ENCODE data around the gene SLF2.

SLF2 gene

DNA sequence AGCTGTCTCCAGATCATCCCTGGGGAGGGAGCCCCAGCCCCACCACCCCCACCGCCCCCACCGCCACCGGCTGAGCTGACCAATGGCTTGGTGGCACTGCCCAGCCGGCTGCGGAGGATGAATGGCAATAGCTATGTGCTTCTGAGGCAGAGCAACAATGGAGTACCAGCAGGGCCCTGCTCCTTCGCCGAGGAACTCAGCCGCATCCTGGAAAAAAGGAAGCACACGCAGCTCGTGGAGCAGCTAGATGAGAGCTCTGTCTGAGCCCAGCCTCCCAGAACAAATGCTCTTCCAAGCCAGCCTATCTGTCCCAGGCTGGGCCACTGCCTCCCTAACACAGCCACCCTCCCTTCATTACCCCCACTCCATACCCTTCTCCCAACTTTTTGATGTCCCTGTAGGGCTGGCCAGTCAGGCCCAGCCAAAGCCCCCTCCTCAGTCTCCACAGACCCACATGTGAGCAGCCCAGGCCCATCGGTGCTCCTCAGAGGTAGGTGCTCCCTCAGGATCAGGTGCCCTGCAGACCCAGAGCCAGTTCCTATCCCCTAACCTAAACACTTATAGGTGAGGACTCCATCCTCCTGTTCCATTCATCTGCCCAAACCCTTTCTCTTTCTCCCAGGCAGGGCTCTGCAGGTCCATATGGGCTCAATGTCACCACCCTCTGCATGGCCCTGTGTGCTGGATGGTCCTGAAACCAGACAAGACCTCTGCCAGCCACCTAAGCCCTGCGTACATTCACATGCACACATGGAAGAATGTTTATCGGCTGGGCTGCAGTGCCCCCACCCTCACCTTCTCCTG lies 71.3 kb downstream of the SLF2 start:
- DNase-seq: no peak

DNA sequence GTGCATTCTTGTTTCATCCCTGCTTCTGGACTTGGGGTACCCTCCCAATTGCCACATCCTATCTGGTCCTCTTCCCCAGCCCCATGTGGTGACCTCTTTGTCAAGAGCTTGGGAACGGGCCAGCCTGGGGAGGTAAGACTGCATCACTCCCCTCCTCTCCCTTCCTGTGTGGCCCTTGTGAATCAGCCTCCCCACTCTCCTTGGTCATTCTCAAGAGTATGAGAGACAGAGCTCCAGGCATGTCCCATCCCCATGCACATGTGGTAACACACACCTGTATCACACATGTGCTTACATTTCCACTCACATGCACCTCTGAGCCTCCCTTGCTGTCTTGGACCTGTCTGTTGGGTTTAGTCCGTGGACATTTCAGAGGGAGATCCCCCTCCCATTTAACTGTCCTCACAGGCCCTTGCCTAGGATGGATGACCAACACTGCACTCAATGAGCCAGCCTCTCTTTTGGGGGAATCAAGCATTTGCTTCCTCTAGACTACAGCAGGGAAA lies 72.0 kb downstream of the SLF2 start:
- no peak for DNase-seq

GRCh38 chr10:100985336-100985735 lies 72.6 kb downstream of the SLF2 start:
- DNase-seq: no peak

- DNase-seq: no peak
Measured at GRCh38 chr10:100986623-100986951, 73.8 kb downstream of the SLF2 start.

- DNase-seq: peak; percentile 90
Measured at GRCh38 chr10:100986952-100987684, 74.4 kb downstream of the SLF2 start, which contains the start of the genes MRPL43 and TWNK. TSS of gene MRPL43 (minus strand) at chr10:100987497. CDS start at chr10:100987443, 54 bp downstream. TSS of gene TWNK (plus strand) at chr10:100987543. CDS start at chr10:100988211, 668 bp downstream.

- DNase-seq: no peak
Measured at GRCh38 chr10:100987685-100988049, 74.9 kb downstream of the SLF2 start.

DNA sequence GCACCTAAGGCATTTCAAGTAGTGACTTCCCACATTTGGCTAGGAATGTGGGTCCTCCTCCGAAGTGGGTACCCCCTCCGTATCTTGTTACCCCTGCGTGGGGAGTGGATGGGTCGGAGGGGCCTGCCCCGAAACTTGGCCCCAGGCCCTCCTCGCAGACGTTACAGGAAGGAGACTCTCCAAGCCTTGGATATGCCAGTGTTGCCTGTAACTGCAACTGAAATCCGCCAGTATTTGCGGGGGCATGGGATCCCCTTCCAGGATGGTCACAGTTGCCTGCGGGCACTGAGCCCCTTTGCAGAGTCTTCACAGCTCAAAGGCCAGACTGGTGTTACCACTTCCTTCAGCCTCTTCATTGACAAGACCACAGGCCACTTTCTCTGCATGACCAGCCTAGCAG lies 75.4 kb downstream of the SLF2 start:
- DNase-seq: no peak

DNA sequence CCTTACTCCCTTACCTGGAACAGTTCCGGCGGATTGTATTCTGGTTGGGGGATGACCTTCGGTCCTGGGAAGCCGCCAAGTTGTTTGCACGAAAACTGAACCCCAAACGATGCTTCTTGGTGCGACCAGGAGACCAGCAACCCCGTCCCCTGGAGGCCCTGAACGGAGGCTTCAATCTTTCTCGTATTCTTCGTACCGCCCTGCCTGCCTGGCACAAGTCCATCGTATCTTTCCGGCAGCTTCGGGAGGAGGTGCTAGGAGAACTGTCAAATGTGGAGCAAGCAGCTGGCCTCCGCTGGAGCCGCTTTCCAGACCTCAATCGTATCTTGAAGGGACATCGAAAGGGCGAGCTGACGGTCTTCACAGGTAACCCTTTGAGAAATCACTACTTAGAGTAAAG lies 76.3 kb downstream of the SLF2 start:
- no peak for DNase-seq

GRCh38 chr10:100993986-100994708 lies 81.4 kb downstream of the SLF2 start:
- no peak for DNase-seq

DNA sequence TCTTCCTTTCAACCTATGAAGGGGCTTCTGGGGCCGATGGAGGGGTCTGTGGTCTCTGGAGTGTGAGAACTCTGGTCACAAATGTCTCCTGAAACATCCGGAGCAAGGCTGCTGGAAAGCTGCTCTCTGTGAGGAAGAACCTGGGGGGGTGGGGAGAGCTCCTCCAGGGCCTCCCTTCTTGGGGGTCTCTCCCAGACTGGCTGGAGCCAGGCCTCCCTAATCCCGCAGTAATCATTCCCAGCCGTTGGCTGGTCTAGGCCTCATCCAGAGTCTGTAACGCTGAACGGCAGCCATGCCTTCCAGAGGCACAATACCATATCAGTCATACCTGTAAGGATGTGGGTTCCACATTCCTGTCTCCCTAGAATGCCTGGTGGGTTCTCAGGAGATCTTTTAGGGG lies 82.4 kb downstream of the SLF2 start:
- no peak for DNase-seq

GRCh38 chr10:100996678-100997359 lies 84.1 kb downstream of the SLF2 start:
- DNase-seq: peak; percentile 38

DNA sequence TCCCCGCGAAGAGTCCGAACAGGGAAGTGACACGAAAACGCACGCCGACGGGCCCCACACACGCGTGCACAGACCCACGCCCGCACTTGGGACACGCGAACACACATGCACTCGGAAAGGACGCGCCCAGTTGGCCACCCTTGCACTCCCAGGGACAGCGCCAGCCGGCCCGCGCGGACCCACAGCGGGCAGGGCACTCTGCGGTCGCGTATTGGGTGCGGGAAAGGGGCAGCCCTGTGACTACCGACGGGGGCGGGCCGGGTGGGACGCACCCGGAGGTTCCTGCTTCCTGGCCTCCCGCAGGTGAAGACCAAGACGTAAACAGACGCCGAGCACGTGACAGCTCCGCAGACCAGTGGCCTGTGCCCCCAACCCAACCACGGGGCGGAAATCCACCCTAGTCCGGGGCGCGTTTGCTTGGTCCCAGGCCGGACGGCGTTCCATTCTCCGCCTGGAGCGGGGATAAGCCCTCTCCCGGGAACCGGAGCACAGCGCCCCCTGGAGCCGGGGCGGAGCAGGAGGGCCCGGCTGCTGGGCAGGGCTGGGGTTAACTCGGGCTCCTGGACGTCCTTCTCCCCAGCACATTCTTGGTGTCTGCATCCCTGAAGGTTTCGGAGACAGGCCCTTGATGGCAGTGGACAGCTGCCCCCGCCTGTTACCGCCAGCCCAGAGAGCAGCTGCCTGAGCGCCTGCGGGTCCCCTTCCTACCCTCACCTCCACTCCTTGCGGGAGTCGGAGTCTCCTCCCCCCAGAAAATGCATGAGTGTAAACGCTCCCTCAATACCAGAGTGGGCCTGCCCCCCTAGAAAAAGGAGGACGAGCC lies 84.8 kb downstream of the SLF2 start:
- peak; percentile 72 for DNase-seq

DNA sequence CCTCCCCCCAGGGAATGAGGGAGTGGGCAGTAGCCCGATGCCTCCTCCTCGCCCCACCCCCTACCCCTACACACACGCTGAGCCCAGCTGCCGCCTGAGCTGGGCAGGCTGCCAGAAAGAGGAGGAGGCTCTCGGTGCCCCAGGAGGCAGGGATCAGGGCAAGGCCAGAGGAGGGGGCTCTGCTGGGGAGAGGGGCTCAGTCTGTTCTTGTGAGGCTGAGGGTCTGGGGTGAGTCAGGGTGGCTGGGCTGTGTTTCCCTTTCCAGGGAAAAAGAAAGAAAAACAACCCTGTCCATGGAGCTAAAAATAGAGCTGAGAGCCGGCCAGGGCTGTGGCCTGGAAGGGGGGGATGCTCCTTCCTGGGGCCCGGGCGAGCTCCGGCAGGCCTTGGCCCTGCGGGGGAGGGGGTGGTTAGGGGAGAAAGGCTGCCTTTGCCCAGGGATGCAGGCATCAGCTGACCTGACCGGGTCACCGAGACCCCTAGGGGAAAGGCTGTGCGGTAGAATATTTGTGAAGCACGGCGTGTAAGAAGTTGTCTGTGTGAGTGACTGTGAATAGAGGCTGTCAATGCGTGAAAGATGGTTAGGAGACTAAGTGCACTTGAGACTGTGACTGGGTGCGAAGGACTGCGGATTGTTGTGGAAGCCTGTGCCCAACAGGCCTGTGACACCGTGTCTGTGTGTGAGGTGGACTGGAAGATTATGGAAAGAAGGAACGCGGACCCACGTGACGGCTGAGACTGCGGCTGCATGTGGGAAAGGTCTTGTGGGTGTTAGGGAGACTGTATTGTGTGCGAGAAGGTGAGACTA lies 85.6 kb downstream of the SLF2 start:
- DNase-seq: peak; percentile 64

DNA sequence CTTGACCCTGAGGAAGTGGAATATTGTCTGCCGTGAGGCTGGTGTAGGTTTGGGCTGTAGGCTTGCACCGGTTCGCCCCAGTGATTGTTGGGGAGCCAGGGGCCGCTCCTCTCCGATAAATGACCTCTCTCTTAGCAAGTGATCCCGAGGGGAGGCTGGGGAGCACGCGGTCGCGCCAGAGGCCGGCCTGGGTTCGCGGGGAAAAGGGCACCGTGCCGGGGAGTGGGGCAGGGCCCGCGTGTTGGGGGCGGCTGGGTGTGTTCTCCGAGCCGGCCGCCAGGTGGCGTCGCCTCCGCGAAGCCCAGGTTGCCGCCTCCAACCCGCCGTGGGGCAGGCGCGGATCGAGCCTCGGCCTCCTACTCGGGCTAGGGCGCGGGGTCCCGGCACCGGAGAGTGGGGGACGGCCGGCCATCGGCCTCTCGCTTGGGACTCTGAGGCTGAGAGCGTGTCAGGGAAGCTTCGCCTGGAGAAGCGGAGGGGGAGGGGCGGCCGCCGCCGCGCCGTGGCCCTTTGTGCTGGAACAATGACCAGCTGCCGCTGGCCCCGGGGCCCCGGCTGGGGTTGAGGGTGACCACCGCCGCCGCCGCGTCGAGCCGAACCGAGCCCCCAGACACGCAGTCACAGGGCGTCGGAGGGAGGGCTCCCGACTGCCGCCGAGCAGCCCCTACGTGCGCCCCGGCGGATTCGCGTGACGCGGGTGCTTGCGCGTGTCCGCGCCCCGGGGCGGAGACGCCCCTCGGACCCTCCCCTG lies 86.4 kb downstream of the SLF2 start:
- DNase-seq: peak; percentile 77

DNA sequence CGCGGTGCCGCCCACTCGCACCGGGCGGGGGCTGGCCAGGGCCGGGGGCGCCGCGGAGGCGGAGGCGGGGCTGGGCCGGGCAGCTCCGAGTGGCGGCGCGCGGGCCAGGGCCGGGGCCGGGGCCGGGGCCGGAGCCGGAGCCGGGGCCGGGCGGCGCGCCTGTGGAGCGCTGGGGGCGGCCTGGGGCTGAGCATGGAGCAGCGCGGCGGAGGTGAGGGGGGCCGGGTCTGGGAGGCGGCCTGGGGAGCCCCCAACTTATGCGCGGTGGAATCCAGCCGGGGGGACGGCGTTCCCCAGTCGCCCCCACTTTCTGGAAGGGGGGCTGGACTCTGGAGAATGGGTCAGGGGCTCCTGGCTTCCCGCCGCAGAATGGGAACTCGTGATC lies 87.0 kb downstream of the SLF2 start, which contains the start of gene LZTS2:
LZTS2 (plus strand) TSS at position 67 of the 385 bp plus-strand sequence. CDS start 2,731 bp downstream, outside the sequence.
- DNase-seq: no peak

DNA sequence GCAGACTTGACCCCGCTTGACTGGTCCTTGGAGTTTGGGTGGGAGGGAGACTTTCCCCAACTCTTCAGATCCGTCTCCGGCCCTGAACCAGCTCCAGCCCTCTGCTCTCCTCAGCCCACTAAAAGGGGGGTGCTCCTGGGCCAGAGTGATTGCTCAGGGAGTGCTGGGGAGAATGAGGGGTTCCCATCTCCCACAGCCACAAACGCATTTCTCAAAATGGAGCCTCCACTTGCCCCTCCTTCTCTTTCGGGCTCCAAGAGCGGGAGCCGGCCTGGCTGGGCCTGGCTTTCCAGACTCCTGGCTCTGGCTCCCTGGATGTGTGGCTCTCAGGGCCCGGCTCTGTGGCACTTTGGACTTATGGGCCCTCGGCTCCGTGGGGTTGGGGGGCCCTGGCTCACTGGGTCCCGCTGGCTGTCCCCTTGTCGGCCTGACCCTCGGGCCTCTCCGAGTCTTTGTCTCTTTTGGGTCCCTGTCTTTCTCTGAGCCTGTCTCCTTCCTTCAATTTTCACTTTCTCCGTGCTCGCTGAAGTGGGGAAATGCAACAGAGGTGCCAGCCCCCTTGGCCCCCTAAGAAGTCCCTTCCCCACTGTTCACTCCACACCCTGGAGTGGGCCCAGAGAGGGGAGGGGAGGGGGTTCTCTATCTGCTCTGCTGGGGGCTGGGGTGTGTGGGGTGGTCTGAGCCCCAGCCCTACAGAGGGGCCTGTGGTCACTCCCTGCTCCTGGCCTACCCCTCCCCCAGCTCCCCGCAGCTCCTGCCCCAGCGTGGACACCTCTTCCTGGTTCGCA lies 87.6 kb downstream of the SLF2 start:
- DNase-seq: no peak

DNA sequence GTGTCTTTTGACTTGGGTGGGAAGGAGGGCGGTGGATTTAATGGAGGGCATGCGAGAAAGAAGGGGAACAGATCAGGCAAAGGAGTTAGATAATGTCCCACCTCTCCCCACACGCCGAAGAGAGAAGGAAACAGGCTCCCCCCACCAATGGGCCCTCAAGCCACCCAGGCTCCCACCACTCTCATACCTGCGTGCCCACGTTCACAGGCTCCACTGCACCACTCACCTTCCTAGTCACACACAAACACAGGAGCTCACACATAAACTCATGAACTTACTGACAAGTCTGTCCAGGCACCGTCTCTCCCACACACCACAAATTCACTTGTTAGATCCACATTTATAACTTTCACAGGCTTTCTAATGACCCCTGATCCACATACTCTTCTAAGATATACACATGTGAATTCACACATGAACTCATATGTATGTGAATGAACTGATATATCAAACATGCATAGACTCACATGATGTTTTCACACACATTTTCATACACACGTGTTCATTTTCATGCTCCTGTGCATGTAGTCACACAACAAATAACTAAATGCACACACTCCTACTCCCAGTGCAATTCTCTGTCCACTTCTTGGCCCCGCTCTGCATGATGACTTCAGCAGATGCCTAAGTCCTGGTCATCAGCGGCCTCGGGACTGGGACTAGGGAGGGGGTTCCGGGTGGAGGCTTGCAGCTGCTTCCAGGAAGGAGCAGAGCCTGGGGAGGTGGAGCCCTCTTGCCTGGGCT lies 88.3 kb downstream of the SLF2 start:
- no peak for DNase-seq

- no peak for DNase-seq
Measured at GRCh38 chr10:101001659-101002035, 88.9 kb downstream of the SLF2 start.

DNA sequence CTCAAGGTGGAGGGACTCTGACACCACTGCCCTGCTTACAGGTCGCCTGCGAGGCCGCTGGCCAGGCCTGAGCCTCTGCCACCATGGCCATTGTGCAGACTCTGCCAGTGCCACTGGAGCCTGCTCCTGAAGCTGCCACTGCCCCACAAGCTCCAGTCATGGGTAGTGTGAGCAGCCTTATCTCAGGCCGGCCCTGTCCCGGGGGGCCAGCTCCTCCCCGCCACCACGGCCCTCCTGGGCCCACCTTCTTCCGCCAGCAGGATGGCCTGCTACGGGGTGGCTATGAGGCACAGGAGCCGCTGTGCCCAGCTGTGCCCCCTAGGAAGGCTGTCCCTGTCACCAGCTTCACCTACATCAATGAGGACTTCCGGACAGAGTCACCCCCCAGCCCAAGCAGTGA lies 89.7 kb downstream of the SLF2 start:
- no peak for DNase-seq
